Superior temporal gyrus (tissue), 1 donor: ENCODE data around the gene AKT1.

Source experiments
- DNase-seq: peaks from one replicate; pipeline ENCODE4 v3.0.0-alpha.2; 2016; ENCODE audit errors: extremely low spot score

The AKT1 gene

DNA sequence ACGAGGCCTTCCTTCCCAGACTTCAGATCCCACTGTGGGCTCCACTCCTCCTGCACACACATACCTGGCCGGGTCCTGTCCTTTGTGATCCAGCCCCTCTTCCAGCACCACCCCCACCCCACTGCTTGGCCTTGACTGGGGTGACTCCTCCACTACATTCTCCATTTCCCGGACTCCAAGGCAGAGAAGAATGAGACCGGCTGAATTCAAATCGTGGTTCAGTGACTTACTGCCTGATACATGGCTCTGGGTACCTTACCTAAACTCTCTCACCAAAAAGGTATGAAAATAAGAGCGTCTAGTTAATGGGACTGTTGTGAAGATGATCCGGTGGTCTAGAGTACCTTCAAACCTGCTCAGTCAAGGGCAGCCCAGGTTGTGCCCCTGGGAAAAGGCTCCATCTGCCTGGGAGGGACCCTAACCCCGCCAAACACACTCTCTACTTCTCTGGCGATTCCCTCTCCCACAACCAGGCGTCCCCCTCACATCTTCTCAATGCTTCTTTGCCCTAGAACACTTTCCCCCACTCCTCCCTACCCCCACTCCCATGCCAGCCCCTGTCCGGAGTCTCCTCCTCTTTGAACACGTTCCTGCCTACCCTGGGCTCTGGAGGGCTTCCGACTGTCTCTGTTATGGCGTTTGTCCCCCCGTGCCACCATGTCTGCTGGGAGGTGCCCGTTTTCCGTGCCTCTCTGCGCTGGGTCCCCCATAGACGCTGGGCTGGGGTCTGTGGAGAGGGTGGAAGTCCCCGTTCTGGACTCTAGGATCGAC lies 3.9 kb upstream of the AKT1 start:
- no peak for DNase-seq

DNA sequence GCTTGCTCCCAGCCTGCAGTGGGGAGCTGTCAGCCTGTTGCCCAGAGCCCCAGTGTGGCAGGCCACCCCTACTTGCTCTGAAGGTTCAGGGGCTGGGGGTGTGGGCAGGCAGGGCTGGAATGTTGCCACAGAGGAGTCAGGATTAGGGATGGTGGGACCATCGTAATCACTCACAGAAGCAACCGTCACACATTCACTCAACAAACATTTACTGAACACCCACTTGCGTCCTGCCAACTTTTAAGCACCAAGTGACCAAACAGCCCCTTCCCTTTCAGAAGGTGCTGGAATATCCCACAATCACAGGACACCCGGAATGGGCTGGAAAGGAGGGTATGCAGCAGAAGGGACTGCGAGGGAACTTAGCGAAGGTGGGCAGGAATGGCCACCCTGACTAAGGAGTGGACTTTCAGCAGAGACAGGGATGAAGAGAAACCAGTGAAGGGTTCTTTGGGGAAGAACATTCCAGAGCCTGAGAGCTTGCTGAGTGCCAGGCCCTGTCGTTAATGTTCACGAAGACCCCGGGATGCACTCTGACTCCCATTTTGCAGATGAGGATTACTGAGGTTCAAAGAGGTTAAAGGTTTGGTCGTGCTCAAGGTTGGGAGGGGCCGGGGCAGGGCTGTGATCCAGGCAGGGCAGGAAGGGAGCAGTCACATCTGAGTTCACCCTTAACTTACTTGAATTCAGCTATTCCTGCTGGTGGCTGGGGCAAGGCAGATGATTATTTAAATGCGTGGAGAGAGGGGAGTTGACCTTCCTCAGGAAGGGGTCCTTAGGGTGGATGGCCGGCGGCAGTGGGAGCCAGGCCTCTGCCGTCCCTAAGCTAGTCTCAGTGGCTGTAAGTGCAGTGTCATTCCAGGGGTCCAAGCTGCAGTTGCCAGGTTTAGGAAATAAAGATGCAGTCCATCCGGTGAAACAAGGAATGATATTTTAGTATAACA lies 3.0 kb upstream of the AKT1 start:
- DNase-seq = no peak

DNA sequence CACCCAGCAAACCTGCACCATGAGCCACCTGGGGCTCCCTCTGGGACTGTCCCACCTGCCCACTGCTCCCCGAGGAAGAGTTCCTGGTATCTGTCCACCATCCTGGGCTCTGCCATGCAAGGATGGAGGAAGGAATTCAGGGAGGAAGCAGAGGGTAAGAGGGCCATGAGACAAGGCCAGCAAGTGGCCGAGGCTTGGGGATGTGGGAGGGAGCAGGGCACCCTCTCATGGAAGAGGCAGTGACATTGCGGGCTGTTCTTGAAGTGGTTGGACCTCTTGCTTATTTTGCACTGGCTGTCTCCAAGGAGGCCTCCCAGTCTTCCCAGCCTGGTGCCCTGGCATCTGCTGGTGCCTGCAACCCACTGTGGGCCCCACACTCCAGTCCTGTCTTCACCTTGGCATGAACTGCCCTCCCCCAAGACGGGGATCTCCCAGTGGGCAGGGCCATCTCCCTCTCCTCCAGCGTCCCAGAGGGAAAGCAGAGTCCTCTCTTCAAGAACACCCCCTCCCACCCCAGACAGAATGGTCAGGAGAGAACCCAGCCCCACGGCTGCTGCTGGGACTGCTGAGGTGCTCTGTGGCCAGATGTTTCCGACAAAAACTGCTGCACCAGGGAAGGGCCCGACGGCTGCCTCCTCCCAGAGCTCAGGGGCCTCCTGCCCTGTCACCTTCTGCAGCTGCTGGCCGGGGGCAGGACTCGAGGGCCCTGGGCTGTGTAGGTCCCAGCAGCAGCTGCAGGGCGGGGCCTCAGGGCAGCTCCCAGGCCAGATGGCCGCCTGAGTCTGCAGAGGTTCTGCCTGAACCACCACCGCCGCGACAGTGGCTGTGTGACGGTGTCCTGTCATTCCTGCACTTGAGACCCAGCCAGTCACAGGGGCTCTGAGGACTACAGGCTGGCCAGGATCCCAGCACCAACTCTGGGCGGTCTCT lies 1.8 kb upstream of the AKT1 start:
- DNase-seq = no peak

DNA sequence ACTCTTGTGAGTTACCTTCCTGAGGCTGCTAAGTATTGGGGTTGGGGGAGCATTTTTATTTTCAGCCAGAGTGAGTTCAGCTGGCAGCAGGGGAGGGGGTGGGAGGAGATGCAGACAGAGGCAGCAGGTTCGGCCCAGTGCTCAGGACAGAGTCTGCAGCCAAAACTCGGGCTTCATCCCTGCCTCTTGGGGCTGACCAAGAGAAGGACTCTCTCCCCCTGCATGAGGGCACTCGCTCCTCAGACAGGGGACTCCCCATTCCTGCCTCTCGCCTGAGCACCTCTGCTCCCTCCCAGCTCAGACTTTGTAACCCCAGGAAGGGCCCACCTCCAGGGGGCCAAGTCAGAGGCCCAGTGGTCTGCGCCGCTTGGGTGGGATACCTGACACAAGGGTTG lies 1.1 kb upstream of the AKT1 start:
- DNase-seq = no peak

DNA sequence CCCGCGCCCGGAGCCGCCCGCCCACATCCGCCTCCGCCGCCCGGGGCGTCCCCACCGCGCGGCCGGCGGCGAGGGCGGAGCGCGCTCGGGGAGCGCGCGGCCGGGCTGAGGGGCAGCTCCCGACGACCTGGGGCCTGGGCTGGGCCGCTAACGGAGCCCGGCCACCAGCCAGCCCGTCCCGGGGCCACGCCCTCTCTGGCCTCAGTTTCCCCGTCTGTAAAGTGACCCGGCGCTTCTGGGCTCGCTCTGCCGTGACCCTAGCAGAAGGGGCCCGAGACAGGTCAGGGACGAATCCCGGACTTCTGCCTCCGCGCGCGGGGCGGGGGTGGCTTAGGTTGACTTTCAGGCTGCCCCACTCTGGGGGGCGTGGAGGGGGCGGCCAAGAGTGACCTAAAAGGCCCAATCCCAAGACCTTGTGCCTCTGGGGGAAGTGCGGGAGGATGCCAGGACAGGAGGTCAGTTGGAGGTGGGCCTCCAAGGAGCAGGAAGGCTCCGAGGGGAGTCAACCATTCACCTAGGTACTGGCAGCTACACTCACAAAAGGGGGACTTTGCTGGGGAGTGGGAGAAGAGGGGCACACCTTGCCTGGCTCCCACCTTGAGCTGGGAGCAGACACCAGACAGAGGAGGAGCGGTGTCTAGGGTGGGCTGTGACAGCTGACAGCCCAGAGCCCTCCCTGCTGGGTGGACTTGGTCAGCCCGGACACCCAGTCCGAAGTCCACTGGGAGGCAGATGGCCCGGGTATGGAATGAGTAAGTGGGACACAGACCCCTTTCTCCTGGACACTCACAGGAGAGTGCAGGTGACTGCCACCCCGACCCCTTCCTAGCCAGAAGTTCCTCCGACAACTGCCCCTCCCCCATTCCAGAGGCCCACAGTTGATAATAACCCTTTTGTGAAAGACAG lies 486 bp upstream of the AKT1 start:
- no peak for DNase-seq

DNA sequence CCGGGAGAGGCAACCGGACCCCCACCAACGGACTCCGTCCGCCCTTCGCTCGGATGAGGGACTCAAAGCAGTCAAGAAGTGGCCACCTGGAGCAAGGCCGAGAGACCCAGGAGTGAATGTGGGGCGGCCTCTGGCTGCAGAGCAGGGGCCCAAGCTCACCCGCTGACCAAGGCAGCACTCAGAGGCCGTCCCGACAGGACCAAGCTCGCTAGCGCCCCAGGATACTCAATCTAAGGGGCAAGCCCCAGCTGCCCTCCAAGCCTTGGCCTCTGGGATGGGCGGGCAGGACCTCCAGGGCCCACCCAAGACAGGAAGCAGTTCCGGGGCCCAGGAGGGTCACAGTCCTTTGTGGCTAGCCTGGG lies 936 bp downstream of the AKT1 start:
- DNase-seq = no peak

DNA sequence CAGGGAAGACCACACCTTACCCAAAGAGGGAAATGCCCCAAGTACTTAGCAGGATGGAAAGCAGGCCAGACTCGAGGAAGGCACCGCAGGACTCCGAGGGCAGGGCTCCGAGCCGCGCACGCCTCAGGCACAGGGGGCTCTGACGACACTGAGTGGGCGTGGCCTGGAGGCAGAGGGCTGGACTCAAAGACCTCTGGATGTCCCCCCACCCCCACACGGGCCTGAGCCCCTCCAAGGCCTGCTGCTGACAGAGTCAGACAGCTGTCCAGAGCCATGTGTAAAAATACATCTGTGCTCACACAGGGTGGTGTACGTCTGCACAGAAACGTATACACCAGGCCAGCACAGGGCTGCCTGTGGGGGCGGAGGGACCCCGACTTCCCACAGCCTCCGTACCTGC lies 1.4 kb downstream of the AKT1 start:
- no peak for DNase-seq

DNA sequence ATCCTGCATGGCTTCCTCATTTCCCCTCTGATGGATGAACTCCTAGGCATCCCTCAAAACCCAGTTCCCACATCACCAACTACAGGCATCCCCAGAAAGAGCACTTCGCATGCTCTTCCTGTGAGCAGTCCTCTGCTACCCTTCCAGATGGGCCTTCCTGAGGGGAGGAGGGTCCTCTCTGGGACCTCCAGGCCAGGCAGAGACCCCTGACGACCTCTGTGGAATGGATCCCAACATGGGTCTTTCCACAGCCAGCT lies 1.9 kb downstream of the AKT1 start:
- no peak for DNase-seq

DNA sequence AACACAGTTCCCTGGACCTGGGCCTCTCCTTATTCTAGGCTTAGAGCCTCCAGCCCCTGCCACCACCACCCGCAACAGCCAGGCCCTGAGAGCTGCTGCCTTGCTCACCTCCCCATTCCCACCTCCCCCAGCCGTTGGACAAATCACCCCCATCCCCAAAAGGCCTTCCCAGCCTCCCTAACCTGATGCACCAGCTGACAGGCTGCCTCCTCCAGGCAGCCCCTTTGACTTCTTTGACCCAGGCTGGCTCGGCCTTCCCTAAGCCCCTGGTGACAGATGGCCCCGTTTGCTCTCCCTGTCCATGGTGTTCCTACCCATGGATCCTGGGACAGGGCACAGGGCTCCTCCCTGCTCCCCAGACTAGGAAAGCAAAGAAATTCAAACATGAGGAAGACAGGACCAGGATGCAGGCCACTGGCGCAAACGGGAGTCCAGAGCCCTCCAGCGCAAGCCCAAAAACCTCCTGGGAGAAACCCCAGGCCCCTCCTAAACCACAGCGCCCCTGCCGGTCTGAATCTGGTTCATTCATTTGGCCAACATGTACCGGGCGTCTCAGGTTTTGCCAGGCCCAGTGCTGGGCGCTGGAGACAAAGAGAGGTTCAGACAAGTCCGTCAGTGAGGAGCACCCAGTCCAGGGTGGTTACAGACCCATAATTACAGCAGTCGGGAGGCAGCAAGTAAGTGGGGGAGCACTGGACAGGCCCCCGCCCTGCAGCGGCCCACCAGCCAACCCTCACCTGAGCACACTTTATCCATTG lies 2.4 kb downstream of the AKT1 start:
- no peak for DNase-seq

DNA sequence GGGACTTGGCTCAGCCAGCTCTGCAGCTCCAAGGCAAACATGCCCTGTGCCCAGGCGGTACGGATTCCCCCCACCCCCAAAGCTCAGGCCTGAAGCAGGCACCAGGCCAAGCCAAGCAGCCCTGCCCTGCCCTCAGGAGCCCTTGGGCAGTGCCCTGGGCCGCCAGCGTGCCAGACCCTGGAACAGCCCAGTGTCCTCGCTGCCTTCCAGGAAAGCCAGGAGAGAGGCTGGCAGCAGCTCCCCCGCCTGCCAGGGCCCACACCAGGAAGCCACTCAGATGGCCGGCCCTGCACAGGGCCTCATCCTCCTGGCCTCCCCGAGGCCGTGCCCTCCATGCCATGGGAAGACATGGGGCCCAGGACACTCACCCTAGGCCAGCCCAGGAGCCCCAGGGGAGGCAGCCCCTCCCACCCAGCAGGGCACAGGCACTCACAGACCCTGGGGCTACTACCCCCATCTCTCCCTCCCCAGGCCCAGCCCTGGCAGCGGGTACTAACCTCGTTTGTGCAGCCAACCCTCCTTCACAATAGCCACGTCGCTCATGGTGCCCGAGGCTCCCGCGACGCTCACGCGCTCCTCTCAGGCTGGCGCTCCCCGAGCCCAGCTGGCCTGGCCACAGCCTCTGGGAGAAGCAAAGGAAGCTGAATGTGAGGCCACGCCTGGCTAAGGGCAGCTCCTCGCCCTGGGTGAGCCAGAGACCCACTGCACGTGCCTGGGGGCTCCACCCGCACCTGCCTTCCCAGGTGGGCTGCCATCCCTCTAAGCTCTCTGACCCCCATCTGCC lies 3.3 kb downstream of the AKT1 start:
- no peak for DNase-seq

DNA sequence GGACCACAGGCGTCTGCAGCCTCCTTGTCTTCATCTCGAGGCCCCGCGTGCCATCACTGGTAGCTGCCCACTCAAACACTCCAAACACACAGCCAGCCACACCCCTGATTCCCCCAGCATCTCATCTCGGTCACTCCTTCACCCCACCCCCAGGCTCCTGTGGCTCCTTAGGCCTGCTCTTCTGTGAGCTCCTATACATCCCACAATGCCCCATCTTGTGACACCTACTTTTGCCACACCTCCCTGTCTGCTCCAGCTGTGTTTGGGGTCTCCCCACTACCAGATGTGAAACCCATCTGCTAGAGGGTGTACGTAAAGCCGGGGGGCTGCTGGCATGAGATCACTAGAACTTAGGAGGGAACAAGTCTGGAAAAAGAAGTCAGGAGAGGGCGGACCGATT lies 4.1 kb downstream of the AKT1 start:
- DNase-seq = no peak

DNA sequence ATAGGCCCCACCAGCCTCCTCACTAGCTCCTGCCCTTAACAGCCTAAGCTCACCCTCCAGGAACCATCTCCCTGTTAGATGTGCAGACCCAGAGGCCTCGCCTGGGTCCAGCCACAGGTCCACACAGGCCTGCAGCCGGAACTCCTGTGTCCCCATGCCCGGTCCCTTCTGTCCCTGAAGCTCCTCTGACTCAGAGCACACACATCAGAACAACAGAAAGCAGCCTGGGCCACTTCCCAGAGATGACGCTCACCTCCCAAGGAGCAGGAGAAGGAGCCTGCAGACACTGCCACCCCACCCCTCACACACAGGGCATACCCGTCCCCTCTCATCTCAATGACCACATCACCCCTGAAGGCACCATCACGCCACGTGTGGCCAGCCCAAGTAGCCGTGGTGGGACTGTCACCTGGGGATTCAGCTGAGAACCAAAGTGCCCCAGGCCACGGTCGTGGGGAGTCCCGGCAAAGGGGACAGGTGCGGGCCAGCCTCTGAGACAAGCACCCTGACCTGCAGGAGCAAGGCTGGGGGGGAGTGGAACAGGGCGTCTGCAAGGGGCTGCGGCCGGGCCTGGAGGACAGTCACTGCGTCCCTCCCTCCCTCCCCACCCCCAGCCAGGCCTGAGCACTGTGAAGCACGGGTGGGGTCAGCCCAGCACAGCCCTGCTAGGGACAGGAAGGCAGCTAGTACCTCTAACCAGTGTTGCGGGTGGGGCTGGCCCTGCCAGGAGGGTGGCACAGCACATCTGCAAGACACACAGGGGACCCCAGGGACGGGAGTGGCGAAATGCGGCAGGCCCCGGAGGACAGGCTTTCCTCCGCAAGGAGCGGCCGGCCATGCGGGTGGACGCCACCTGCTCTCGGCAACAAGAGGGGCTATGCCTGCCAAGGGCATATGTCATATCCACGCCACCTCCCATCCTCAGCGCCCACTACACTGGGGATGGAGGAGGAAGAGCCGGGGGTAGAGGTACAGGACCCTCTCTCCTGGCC lies 5.5 kb downstream of the AKT1 start:
- DNase-seq = no peak

DNA sequence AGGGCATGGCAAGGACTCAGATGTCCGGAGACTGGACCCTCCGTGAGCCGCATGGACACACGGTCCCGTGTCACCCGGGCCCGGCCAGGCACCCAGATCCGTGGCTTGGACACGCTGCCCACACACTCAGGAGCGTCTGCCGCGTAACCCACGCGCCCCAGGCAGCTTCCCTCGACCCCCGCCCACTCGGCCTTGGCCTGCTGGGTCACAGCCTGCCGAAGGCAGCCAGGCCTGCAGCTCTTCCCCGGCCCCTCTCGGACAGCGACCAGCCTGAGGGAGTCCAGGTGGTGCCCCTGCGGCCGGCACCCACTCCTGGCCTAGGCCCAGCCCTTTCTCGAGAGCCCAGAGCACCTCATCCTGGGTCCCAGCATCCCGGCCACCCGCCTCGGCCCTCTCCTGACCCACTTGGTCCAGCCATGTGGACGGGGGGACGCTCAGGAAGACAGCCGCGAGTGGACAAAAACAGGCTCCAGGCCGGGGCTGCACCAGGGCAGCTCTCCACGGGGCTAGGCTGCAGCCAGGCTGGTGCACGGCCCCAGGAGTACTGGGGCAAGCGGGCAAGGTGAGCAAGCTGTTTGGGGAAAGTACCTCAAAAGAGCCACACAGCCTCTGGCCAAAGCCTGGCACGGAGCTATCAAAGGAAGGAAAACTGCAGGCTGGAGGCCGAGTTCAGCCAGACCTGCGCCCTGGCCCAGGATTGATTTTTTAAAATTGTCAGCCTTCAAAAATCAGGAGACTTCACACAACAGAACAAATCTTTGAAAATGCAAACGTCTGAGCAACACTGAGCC lies 6.5 kb downstream of the AKT1 start:
- no peak for DNase-seq

DNA sequence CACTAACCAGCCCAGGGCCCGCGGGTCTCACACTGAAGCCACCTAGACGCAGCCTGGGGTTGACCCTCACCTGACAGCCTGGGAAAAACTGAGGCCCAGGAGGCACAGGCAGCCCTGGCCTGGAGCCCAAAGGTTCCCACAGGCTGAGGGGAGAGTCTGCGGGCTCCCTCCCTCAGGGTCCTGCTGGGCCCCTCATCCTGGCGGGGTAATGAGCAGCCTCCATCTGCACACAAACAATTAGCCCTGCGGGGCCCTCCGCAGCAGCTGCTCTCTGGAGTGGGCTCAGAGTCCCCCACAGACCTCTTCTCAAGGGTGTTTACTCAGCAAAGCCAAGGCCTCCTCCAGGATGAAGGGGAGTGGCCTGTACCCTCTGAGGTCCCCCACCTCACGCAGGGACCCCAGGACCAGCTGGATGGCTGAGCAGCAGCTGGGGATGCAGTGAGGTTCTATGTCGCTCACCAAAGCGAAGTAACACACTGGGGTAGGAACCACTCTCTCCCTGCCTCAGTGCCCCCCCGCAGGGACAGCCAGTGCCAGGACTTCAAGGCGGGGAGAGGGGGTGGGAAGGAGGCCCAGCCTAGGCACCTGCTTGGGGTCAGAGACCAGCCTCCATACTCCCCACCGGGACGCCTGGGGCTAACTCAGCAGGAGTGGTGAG lies 7.3 kb downstream of the AKT1 start:
- DNase-seq = no peak

DNA sequence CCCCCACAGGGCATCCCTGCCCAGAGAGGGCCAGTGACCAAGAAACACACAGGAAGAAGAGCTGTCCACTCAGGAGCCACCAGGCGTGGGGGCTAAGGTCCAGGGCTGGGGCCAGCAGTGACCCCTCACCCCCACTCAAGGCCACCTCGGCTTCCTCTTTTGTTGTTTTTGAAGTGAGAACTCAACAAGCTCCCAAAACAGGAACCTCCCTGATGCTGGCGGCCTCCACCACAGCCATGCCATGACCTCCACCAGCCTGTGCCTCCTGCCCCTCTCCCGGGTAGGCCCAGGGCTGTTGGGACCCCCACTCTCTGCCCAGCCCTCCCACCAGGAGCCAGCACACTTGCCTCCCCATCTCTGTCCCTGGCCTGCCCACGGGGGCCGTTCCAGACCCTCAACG lies 7.8 kb downstream of the AKT1 start:
- DNase-seq = no peak

DNA sequence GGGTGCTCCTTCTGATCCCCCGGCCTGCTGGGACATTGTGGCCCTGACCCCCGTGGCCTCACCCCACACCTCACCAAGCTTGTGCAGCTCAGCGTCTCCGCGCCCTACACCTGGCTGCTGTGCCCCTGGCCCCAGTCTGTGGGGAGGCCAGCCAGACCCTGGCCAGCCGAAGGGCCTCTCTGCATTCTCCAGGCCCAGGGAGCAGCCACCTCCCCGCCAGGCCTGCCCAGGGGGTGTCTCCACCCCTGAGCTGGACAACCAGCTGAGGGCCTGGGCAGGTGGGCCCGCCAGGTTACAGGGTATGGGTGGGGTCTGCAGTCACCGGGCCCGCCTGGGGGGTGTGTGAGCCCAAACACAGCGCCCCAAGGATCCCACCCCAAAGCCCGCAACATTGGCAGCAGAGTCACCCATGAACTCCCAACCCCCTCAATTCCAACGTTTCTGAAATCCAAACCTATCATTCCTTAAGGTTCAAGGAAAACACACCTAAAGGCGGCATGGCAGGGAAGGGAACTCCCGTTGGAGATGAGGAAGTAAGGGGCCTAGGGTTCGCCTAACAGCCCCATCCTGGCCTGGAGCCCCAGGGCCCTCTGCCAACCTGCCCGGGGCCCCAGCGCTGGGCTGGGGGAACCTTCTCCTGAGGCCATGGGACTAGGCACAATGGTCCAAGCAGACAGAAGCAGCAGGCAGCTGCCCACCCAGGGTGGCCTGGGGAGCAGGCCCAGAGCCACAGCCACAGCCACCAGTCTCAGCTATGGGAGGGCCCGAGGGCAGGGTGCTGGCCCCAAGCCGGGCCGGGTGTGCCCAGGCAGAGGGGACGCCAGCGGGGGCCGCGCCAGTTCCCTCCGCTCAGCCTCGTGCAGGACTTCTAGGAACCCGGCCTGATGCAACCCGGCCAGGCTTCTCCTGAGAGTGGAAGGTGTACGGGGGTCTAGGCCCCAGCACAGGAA lies 8.5 kb downstream of the AKT1 start:
- no peak for DNase-seq
